ENCODE results near the gene RAB29. TPM values are rescaled to one million over a fixed set of nuclear protein-coding genes. Genes with fewer than 3 reads are reported as not detected.

Gene RAB29
- total and polyA plus RNA-seq, 9 of the 15 experiments (the other 6 are each of a cell fraction or from before 2014, with no cell fraction given), result 6.3 to 17.6 (median 8.0) TPM

DNA sequence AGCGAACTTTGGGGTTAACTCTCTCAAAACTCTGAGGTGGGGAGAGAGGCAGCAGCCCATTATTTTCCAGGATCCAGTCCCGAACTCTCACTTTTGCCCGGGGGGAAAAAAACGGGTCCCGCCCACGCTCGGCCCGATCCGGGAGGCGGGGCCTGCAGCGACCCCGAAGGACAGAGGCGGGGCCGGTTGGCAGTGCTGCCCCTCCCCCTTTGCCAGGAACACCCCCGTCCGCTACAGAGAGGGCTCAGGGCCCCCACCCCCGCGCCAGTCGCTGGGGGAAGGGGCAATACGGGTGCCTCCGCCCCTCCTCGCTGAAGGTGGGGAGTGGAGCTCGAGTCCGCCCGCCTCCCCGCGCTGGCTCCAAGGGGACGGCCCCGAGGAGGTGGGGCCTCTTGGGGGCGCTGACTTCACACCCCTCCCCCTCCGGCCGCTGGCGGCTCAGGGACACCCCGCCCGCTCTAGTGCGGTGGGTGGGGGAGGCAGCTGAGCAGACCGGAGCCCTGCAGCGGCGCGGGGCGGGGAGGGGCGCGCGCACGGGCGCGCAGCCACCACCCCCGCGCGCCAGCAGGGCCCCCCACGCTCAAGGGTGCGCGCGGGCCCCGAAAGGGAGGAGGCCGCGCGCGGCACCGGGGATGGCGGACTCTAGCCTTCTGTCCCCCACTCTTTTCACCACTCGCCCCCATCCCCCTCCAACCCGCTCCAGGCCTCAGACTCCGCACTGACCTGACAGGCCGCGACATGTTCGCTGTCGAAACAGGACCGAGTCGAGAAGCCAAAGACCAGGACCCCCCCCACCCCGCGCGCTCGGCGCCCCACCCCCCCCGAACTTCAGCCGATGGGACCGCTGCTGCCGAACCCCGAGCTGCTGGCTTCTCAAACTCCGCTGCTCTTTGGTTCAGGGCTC is 25.8 kb downstream of the RAB29 start (continued):
- TF ChIP-seq, protein P1, sequence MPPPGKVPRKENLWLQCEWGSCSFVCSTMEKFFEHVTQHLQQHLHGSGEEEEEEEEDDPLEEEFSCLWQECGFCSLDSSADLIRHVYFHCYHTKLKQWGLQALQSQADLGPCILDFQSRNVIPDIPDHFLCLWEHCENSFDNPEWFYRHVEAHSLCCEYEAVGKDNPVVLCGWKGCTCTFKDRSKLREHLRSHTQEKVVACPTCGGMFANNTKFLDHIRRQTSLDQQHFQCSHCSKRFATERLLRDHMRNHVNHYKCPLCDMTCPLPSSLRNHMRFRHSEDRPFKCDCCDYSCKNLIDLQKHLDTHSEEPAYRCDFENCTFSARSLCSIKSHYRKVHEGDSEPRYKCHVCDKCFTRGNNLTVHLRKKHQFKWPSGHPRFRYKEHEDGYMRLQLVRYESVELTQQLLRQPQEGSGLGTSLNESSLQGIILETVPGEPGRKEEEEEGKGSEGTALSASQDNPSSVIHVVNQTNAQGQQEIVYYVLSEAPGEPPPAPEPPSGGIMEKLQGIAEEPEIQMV (tag; conservative IDR thresholded peaks at IDR 0.05; ENCODE audit: low read depth), result no peak
- no peak for TF ChIP-seq ZNF408 (CRISPR knock-in tag; IDR thresholded peaks at IDR 0.05; ENCODE audit: low read depth)
- TF ChIP-seq HNRNPUL1 (IDR thresholded peaks at IDR 0.05; ENCODE audit: low read length), result no peak
- no peak for TF ChIP-seq HNRNPK (IDR thresholded peaks at IDR 0.05; ENCODE audit: low read depth, low read length, poor library complexity, severe bottlenecking)
- no peak for TF ChIP-seq U2AF2 (optimal IDR thresholded peaks at IDR 0.05; ENCODE audit: low read depth, low read length)
- TF ChIP-seq DNMT1 (IDR thresholded peaks at IDR 0.05), result no peak
- peak; percentile 79 for TF ChIP-seq ZFX (CRISPR knock-in tag; IDR thresholded peaks at IDR 0.05)
- TF ChIP-seq, protein P2, sequence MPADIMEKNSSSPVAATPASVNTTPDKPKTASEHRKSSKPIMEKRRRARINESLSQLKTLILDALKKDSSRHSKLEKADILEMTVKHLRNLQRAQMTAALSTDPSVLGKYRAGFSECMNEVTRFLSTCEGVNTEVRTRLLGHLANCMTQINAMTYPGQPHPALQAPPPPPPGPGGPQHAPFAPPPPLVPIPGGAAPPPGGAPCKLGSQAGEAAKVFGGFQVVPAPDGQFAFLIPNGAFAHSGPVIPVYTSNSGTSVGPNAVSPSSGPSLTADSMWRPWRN (IDR thresholded peaks at IDR 0.05; ENCODE audit: low read depth), result no peak; the same call in 1 of the 2 replicates
- TF ChIP-seq SMAD4 (CRISPR knock-in tag; conservative IDR thresholded peaks at IDR 0.05), result peak; percentile 64
- TF ChIP-seq LARP7 (IDR thresholded peaks at IDR 0.05), result 0 out of 2 replicates have a peak, but pooled peaks have one; percentile 33
- TF ChIP-seq, protein P3, sequence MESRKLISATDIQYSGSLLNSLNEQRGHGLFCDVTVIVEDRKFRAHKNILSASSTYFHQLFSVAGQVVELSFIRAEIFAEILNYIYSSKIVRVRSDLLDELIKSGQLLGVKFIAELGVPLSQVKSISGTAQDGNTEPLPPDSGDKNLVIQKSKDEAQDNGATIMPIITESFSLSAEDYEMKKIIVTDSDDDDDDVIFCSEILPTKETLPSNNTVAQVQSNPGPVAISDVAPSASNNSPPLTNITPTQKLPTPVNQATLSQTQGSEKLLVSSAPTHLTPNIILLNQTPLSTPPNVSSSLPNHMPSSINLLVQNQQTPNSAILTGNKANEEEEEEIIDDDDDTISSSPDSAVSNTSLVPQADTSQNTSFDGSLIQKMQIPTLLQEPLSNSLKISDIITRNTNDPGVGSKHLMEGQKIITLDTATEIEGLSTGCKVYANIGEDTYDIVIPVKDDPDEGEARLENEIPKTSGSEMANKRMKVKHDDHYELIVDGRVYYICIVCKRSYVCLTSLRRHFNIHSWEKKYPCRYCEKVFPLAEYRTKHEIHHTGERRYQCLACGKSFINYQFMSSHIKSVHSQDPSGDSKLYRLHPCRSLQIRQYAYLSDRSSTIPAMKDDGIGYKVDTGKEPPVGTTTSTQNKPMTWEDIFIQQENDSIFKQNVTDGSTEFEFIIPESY (CRISPR knock-in tag; IDR thresholded peaks at IDR 0.05), result 0 out of 2 replicates have a peak, but pooled peaks have one; percentile 36
- TF ChIP-seq EHMT2 (IDR thresholded peaks at IDR 0.05), result no peak
- TF ChIP-seq, protein P4, sequence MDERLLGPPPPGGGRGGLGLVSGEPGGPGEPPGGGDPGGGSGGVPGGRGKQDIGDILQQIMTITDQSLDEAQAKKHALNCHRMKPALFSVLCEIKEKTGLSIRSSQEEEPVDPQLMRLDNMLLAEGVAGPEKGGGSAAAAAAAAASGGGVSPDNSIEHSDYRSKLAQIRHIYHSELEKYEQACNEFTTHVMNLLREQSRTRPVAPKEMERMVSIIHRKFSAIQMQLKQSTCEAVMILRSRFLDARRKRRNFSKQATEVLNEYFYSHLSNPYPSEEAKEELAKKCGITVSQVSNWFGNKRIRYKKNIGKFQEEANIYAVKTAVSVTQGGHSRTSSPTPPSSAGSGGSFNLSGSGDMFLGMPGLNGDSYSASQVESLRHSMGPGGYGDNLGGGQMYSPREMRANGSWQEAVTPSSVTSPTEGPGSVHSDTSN (CRISPR knock-in tag; IDR thresholded peaks at IDR 0.05; ENCODE audit: low read depth), result no peak
- TF ChIP-seq, protein P4 (tag; conservative IDR thresholded peaks at IDR 0.05; ENCODE audit: low read depth), result no peak
- no peak for TF ChIP-seq NR3C1 (CRISPR knock-in tag; IDR thresholded peaks at IDR 0.05)
- peak; percentile 40; the same call in 1 of the 2 replicates for TF ChIP-seq FOXM1 (IDR thresholded peaks at IDR 0.05; ENCODE audit: low read depth)
- TF ChIP-seq FOXM1 (CRISPR knock-in tag; IDR thresholded peaks at IDR 0.05; ENCODE audit: low read depth), result no peak
- 0 out of 2 replicates have a peak, but pooled peaks have one; percentile 42 for TF ChIP-seq ZFP1 (CRISPR knock-in tag; IDR thresholded peaks at IDR 0.05)
- TF ChIP-seq, protein P5, sequence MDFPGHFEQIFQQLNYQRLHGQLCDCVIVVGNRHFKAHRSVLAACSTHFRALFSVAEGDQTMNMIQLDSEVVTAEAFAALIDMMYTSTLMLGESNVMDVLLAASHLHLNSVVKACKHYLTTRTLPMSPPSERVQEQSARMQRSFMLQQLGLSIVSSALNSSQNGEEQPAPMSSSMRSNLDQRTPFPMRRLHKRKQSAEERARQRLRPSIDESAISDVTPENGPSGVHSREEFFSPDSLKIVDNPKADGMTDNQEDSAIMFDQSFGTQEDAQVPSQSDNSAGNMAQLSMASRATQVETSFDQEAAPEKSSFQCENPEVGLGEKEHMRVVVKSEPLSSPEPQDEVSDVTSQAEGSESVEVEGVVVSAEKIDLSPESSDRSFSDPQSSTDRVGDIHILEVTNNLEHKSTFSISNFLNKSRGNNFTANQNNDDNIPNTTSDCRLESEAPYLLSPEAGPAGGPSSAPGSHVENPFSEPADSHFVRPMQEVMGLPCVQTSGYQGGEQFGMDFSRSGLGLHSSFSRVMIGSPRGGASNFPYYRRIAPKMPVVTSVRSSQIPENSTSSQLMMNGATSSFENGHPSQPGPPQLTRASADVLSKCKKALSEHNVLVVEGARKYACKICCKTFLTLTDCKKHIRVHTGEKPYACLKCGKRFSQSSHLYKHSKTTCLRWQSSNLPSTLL (IDR thresholded peaks at IDR 0.05), result no peak

Measured in K562 (cell line).